K562 (cell line): Measurements from ENCODE around the gene FEN1. TPM values are rescaled to one million over a fixed set of nuclear protein-coding genes. Genes with fewer than 3 reads are reported as not detected.
A peak's percentile ranks its signal among the peaks of the same experiment; 100 is the strongest.

Experiments
- ATAC-seq: fragments of 200-7000 bp; cut with Tn5 transposase; 3 replicates; pipeline ENCODE4 v1.9.1; 2020; ENCODE audit warnings: moderate library complexity
- BruUV-seq: library from RNA; stranded (reverse); fragments of 400-500 nt; replicated peaks from 2 replicates; lab custom pipeline; 2021; lab: Mats Ljungman, UMichigan
- CTCF ChIA-PET: fragments of 300-600 bp; formaldehyde crosslinking; extraction: SDS; loops from one replicate; lab custom pipeline; 2021; ENCODE audit warnings: low intra/inter-chr PET ratio; lab: Yijun Ruan, JAX
- POLR2A ChIA-PET: fragments of 300-600, 350-650 bp; sonication (Branson Sonifier 250); formaldehyde crosslinking; extraction: SDS; loops from one replicate; lab custom pipeline; 2021; ENCODE audit warnings: antibody characterized with exemption, inconsistent platforms; lab: Yijun Ruan, JAX
- DNase-seq, 4 experiments: peaks; one replicate each; pipeline versions ENCODE4 v3.0.0 to v3.0.0-alpha.2; 2011 to 2018; ENCODE audit warnings: low spot score in 3 of 4, mixed read lengths in 3 of 4; ENCODE audit errors: extremely low read depth in 1 of 4
- FAIRE-seq: peaks from 2 replicates; lab custom pipeline; 2011; peaks lifted over from hg19 to GRCh38; lab: Jason Lieb, UNC
- H2AFZ ChIP-seq: 2 replicates; pipeline ENCODE4 v1.6.0; 2011; ENCODE audit warnings: low read depth, low read length, control low read depth, inconsistent platforms
- H3K27ac ChIP-seq: fragments of 200-600 bp; 3 replicates; pipeline ENCODE4 v1.8.0; 2011; ENCODE audit warnings: low read depth, mild to moderate bottlenecking, control low read depth, inconsistent platforms, low read length, moderate library complexity, mixed read lengths; ENCODE audit errors: extremely low read depth
- H3K27me3 ChIP-seq, 2 experiments: fragments of 300-600 bp in 1 of 2; 2 replicates in 1 of 2; 3 replicates in 1 of 2; pipeline versions ENCODE4 v1.6.0 to v1.8.0; 2011; ENCODE audit warnings: inconsistent platforms in 2 of 2, low read length in 2 of 2, mild to moderate bottlenecking in 1 of 2, mixed read lengths in 1 of 2, moderate library complexity in 1 of 2; ENCODE audit not compliant: control insufficient read depth in 2 of 2, insufficient read depth in 2 of 2
- H3K36me3 ChIP-seq: fragments of 300-600 bp; 3 replicates; pipeline ENCODE4 v1.8.0; 2011; ENCODE audit warnings: mild to moderate bottlenecking, low read length, inconsistent platforms; ENCODE audit not compliant: control insufficient read depth, insufficient read depth
- H3K4me1 ChIP-seq, 2 experiments: fragments of 200-600 bp in 1 of 2; replicated peaks in 1 of 2; 2 replicates in 1 of 2; 3 replicates in 1 of 2; pipeline versions ENCODE4 v1.5.1 to v1.8.0; 2011; ENCODE audit warnings: inconsistent platforms in 2 of 2, low read length in 2 of 2, mild to moderate bottlenecking in 1 of 2, mixed read lengths in 1 of 2, moderate library complexity in 1 of 2; ENCODE audit not compliant: control insufficient read depth in 2 of 2, insufficient read depth in 2 of 2
- H3K4me2 ChIP-seq: 2 replicates; pipeline ENCODE4 v1.6.1; 2011; ENCODE audit warnings: low read length, control low read depth, inconsistent platforms, mixed read lengths; ENCODE audit not compliant: insufficient read depth
- H3K4me3 ChIP-seq: fragments of 200-600 bp; sonication (generic), shearing (Covaris generic); 2 replicates; pipeline ENCODE4 v1.5.1; 2016; ENCODE audit warnings: control low read depth, inconsistent platforms
- H3K79me2 ChIP-seq: fragments of 200-600 bp; 3 replicates; pipeline ENCODE4 v1.8.0; 2011; ENCODE audit warnings: low read length, inconsistent platforms; ENCODE audit not compliant: control insufficient read depth, insufficient read depth
- H3K9ac ChIP-seq, 2 experiments: 2 replicates each; pipeline versions ENCODE4 v1.6.0 to v1.6.1; 2011; ENCODE audit warnings: low read depth in 2 of 2, low read length in 2 of 2, control low read depth in 1 of 2, inconsistent platforms in 1 of 2, mild to moderate bottlenecking in 1 of 2, mixed read lengths in 1 of 2; ENCODE audit not compliant: insufficient read depth in 1 of 2
- H3K9me1 ChIP-seq: one replicate; pipeline ENCODE4 v1.6.0; 2011; ENCODE audit warnings: inconsistent platforms, mild to moderate bottlenecking, low read length, moderate library complexity; ENCODE audit not compliant: control insufficient read depth, insufficient read depth
- H3K9me3 ChIP-seq: replicated peaks from 2 replicates; pipeline ENCODE4 v1.5.1; 2011; ENCODE audit warnings: low read depth, low read length, inconsistent platforms; ENCODE audit not compliant: control insufficient read depth, insufficient read depth
- H4K20me1 ChIP-seq: replicated peaks from 2 replicates; pipeline ENCODE4 v1.6.1; 2011; ENCODE audit warnings: low read length, inconsistent platforms, mixed read lengths; ENCODE audit not compliant: control insufficient read depth, insufficient read depth
- ATF1 ChIP-seq, 2 experiments: fragments of 450-650 bp in 1 of 2; IDR thresholded peaks; 2 replicates each; pipeline ENCODE4 v1.6.1; 2016; ENCODE audit warnings: missing compliant biosample characterization in 1 of 2, missing genetic modification characterization in 1 of 2
- BCL6 ChIP-seq: fragments of 250-450 bp; sonication (Bioruptor Pico); IDR thresholded peaks from 2 replicates; pipeline ENCODE4 v1.4.0; 2020
- HSF4 ChIP-seq: fragments of 250-450 bp; sonication (Bioruptor Pico); IDR thresholded peaks from 2 replicates; pipeline ENCODE4 v2.1.2; 2022; ENCODE audit warnings: mild to moderate bottlenecking, moderate library complexity, borderline replicate concordance
- MTA3 ChIP-seq: fragments of 450-650 bp; formaldehyde crosslinking; IDR thresholded peaks from 2 replicates; pipeline ENCODE4 v1.6.1; 2017; ENCODE audit warnings: mild to moderate bottlenecking, borderline replicate concordance
- NFE2 ChIP-seq: IDR thresholded peaks from 2 replicates; pipeline ENCODE4 v1.6.1; 2014; ENCODE audit warnings: antibody characterized with exemption, low read depth
- RAD21 ChIP-seq, 2 experiments: fragments of 250-450 bp in 1 of 2; fragments of 450-650 bp in 1 of 2; sonication (Bioruptor Pico) in 1 of 2; formaldehyde crosslinking in 1 of 2; IDR thresholded peaks in 1 of 2; conservative IDR thresholded peaks in 1 of 2; 2 replicates each; pipeline versions ENCODE4 v1.4.0 to v1.8.0; 2020 to 2022; ENCODE audit warnings: mild to moderate bottlenecking in 2 of 2, moderate library complexity in 1 of 2
- ZNF174 ChIP-seq: fragments of 250-450 bp; sonication (Bioruptor Pico); IDR thresholded peaks from 2 replicates; pipeline ENCODE4 v1.4.0; 2020; ENCODE audit warnings: mild to moderate bottlenecking
- ZNF57 ChIP-seq: fragments of 450-650 bp; formaldehyde crosslinking; IDR thresholded peaks from 2 replicates; pipeline ENCODE4 v1.4.0; 2020; ENCODE audit warnings: mild to moderate bottlenecking, moderate library complexity
- WGBS: fragments of 100-300 bp; shearing (Covaris generic); methylation state at CpG from one replicate; pipeline ENCODE4 v1.1.6; 2016; ENCODE audit warnings: low coverage, mixed read lengths; ENCODE audit not compliant: insufficient coverage; ENCODE audit errors: missing lambda C conversion rate; 5-methylcytosine and 5-hydroxymethylcytosine counted together
- in situ Hi-C: fragments of 300-500 bp; cut with MboI; formaldehyde crosslinking; loops from 4 replicates; pipeline ENCODE4 v1.15.0; 2018; ENCODE audit warnings: inconsistent platforms, mixed read lengths
- intact Hi-C: fragments of 100-400 bp; cut with micrococcal nuclease; formaldehyde crosslinking; loops from 2 replicates; pipeline ENCODE4 v1.14.2; 2022
- polyA plus RNA-seq, 8 experiments: library from polyadenylated mRNA; depleted of rRNA in 4 of 8; stranded (reverse) in 5 of 8; unstranded in 3 of 8; fragments of >200 nt; fragmentation: Nextera tagmentation in 2 of 8; fragmentation: Illumina TruSeq in 1 of 8; extraction: Ambion mirVana in 2 of 8; extraction: Trizol in 1 of 8; gene quantifications; 2 replicates each; pipeline versions ENCODE4 v1.2.1 to v1.2.3, GENCODE V29; 2011 to 2014; ENCODE audit warnings: inconsistent platforms in 1 of 8, missing spikeins in 1 of 8
- total RNA-seq, 7 experiments: library from RNA; depleted of rRNA in 6 of 7; stranded (reverse); fragments of >200 nt in 6 of 7; fragmentation: Illumina TruSeq in 2 of 7; extraction: Trizol in 2 of 7; gene quantifications; 2 replicates each; pipeline versions ENCODE4 v1.2.1 to v1.2.3, GENCODE V29; 2011 to 2021; ENCODE audit warnings: low replicate concordance in 1 of 7

FEN1 gene
- total and polyA plus RNA-seq, 9 of the 15 experiments (the other 6 are each of a cell fraction or from before 2014, with no cell fraction given): 58.1 to 156 (median 137) TPM

- ATAC-seq: no peak
- CTCF ChIA-PET: no interaction called here
- no peak for TF ChIP-seq NFE2
- TF ChIP-seq ZNF174 (CRISPR knock-in tag): no peak
- TF ChIP-seq MTA3: no peak
- no peak for TF ChIP-seq ATF1 (CRISPR knock-in tag; IDR thresholded peaks at IDR 0.05)
- no peak for TF ChIP-seq ATF1 (tag; IDR thresholded peaks at IDR 0.05)
- TF ChIP-seq RAD21 (CRISPR knock-in tag; conservative IDR thresholded peaks at IDR 0.05 in 1 of 2, IDR thresholded peaks at IDR 0.05 in 1 of 2): no peak
- no peak for TF ChIP-seq BCL6 (CRISPR knock-in tag)
- no peak for TF ChIP-seq ZNF57 (CRISPR knock-in tag)
- no peak for TF ChIP-seq HSF4 (CRISPR knock-in tag)
- Histone ChIP-seq H3K9me1 (peaks cover 14% of the 10 kb centered on the region), H3K27ac (peak overlapping the region; percentile 19; the same call in 1 of the 3 replicates), H3K79me2 (peaks cover 31% of the 10 kb centered on the region; the same call in 2 of the 3 replicates), H2AFZ (no peak overlapping the region), H3K9me3 (no peaks in the 10 kb centered on the region), H4K20me1 (no peaks in the 10 kb centered on the region), H3K36me3 (peaks cover 18% of the 10 kb centered on the region), H3K9ac (peak overlapping the region in 1 of 2 experiments; percentile 81; a peak in 2 of 4 replicates), H3K4me3 (no peak overlapping the region), H3K4me1 (peaks cover 77 to 80% of the 10 kb centered on the region in 2 experiments), H3K4me2 (no peak overlapping the region), H3K27me3 (no peaks in the 10 kb centered on the region)
- WGBS: 95% methylated on average over 5 of the region's 5 CpGs
- intact Hi-C loops: no loop called here
- POLR2A ChIA-PET: interaction anchor here (0.6 kb wide), 1 partner anchor 18 kb away, joined by 3 read pairs; no protein-coding TSS in a partner anchor
- BruUV-seq: no TSS peak
- in situ Hi-C loops: no loop called here
- DNase-seq: no peak
- no peak for FAIRE-seq
Measured at GRCh38 chr11:61838501-61838900, 45.8 kb downstream of the FEN1 start.
